Measurements from ENCODE around the gene DMD.
A peak's percentile ranks its signal among the peaks of the same experiment; 100 is the strongest.

DMD gene

DNA sequence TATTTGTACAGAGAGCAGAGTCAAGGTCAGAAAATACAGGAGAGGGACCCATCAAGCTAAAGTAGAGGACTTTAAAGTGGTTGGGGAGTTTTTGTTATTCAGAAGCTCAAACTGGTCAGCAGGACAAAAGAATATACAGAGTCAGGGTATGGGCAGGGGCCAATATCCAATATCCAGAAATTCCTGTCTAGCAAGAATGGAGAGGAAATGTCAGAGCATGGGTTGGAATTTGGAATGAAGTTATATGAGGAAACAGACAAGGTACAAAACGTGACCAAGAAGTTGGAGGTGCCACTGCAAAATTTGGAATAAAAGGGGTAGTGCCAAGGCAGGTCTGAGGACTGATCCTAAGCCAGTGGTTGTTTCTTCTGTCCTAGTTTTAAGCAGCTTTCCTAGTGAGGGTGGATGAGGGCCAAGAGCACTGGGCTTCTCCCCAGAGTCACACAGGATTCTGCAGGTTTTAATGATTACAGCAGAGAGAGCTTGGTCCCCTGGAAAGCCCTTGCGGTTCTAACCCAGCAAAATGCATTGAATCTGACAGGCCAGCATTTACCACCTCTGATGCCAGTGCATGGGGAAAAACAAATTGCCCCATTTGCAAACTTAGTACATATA lies 1834.8 kb downstream of the DMD start:
- DNase-seq, result no peak

DNA sequence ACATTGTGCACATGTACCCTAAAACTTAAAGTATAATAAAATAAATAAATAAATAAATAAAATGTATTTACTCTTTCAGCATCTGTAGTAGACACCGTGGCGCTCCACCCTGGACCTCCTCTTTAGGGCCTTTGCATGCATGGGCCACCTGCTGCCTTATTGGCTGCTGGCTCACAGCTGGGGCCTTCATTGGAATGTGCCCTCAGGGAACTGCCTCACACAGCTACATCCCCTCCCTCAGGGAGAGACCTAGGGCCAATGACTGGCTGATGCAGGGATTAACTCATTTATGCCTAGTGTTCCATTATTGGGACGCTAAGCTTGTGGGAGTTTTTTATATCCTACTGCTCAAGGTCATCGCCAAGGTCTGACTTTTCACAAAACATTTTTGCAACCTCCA lies 1836.6 kb downstream of the DMD start:
- DNase-seq, result no peak

DNA sequence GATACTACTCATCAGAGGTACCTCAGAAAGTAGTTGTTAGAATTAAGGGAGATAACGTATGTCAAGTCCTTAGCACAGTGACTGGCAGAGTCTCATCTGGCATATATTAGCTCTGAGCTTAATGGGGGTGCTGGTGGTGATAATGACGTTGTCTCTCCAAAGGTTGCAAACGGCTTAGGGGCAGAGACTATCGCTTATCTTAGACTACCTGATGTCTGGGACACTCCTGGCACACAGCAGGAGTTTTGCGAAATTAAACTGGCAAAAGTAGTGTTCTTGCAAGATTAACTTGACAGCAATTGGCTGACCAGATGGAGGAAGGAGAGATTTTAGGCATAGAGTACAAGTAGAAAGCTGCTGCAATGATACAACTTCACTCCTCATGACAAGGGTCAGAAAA lies 1839.4 kb downstream of the DMD start:
- no peak for DNase-seq

DNA sequence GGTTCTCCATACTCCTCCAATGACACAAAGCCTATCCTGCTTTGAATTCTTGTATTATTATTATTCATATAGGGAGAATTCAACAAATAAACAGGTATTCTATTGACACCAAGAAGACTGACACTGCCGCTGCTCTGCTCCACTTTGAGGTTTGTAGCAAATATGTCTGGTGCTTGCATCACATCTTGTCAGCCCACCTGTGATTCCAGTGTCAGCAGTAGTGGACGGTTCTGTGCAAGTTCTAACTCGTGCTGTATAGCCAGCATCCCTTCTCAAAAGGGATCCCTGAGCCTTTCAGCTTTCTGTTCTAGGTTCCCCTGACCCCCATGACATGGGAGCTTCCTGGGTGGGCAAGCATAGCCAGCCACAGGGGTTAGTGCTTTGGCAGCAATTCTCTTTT lies 1843.5 kb downstream of the DMD start:
- no peak for DNase-seq

DNA sequence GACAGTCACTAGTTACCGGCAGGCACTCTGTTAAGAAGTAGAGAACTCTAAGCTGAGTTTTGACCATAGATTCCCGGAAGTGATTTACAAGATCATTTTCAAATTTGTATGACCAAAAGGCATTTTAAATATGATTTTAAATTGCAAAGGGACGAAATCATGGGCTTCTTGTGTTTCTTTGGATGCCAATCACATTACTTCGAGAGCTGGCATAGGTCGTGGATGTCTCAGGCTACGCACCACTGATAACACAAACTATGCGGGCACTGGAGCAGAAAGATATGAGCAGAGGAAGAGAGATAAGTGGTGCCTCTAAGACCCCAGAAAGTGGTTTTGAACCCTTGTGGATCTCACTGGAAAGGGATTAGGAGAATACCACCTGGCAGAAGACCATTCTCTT lies 1845.3 kb downstream of the DMD start:
- no peak for DNase-seq

DNA sequence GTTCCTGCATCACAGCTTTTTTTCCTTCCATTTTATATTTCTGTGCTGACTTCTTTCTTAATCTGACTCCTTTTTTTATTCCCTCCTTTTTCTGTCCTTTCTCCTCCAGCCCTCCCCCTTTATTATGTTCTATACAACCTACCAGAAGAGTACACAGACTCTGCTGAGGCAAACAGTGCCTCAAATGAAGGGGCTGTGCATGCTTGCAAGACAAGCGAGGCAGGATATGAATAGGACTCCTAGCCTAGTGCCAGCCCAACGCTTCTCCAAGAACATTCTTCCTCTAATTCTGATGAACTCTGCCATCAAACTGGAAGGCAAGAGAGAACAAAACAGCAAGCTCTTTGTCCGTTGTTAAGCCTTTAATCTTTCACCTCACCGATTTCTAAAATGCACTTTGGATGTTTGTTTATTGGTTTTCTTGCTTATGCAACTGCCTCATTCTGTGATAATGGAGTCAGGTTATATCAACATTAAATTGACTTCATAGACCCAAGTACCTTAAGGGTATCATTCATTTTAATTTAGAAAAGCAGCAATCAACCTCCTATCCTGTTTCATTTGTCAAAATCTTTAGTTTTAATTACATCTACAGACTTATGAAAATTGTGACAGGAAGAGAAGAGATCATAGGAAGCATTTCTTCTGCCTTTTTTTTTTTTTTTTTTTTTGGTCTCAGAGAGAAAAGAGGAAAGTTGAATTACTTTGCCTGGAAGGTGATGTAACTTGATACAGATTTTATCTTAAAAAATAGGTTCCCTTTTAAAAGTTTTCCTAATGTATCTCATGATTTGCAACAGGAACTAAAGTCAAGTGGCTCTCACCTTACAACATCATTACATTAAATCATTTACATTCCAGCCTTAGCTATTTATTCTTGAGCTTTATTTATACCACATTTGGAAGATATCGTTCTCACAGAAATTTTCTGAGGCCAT lies 1854.8 kb downstream of the DMD start:
- no peak for DNase-seq

DNA sequence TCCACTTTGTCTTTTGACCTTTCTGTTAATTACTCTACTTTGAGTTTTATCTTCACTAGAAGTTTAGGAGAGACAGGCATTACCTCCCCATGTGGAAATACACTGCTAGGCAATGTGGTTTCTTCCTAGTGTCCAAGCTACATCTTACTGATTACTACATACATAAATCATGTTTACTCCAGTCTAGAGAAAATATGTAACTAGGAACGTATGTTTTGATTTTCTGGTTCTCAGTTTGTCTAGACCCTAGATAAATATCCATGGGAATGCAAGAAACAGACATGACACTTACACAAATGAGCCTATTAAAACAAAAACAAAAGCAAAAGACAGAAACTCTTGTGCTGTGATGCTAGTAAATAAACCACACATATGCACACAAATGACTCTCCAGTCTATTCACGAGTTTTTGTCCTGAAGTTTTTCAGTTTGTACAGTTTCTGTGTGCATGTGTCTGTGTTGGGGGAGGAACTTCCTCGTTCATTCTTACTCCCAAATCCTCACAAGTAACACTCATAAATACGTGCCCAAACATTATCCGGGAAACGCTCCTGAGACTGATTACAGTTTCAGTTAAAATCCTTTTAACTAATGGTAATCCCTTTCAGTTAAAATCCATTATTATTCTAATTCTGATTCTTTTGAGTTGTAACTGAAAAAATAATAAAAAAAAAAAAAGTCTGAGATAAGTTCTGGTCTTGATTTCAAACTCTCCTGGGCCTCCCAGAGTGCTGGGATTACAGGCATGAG lies 1856.0 kb downstream of the DMD start:
- DNase-seq, result no peak

DNA sequence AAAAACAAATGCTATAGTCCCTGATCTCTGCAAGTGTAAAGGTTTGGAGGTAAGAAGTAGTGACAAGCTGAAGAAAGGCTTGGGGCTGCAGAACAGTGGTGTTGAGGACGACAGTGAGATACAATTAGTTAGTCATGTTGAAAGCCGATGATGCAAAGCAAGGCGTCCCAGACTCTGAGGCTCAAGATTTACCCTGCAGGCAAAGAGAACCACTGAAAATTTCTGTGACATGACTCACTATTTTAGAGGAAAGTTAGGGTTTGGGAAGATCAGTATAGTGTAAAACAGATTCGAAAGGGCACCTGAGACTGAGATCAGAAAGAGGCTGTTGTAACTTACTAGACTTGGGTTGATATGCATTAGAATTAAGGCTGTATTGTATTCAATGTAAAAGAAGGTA lies 1858.3 kb downstream of the DMD start:
- DNase-seq, result peak; percentile 1

DNA sequence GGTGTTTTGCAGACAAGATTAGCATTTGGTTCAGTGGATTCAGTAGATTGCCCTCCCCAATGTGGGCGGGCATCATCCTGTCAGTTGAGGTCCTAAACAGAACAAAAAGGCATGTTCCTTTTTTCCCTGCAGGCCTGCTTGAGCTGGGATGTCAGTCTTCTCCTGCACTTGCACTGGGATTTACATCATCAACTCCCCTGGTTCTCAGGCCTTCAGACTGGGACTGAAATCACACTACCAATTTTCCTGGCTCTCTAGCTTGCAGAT lies 1860.6 kb downstream of the DMD start:
- DNase-seq, result no peak

DNA sequence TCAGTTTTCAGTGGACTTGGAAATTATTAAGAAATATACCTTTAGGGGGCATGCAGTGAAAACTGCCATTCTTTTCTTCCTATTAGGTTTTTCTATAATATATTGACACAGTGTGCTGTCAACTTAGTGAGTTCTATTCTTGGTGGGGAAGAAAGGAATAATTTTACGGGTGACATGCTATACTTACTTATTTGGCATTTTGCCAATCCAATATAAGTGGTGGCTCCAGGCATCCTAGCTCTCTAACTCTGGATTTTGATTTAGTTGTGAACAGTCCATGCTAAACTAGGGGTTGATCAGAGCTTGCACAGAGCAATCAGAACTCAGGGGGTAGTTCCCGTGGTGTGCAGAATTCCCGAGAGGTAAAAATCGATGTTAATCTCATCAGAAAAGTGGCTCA lies 1861.8 kb downstream of the DMD start:
- no peak for DNase-seq

DNA sequence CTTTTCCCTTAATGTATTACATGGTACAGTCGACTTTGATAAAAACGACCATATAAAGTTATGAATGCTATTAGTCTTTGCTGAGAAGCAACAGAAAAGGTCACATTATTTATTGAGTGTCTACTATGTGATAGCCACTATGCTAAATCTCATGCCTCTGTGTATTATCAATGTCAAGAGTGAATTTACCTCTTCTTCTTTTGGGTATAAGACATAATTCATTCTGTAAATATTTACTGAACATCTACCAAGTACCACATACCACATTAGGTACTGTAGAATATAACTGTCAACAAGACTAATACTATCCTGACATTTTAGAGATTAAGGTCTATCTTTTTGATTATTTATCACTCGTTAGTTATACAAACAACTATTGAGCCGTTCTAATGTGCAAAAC lies 1870.8 kb downstream of the DMD start:
- DNase-seq, result no peak

DNA sequence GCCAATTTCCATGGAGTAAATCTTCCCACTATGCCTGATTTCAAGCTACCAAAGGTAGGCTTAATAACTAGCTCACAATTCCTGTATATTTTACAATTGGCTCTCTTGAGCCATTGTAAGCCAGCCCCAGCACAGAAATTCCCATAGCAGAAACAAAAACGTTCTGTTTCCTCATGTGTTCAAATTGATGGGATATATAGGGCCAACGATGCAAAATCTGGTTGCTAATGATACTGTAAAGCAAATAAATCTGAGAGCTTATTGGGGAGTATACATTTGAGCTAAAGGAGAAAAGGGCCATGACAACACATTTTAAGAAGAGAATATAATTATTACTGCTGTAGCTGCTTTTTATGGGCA lies 1872.4 kb downstream of the DMD start:
- DNase-seq, result no peak

DNA sequence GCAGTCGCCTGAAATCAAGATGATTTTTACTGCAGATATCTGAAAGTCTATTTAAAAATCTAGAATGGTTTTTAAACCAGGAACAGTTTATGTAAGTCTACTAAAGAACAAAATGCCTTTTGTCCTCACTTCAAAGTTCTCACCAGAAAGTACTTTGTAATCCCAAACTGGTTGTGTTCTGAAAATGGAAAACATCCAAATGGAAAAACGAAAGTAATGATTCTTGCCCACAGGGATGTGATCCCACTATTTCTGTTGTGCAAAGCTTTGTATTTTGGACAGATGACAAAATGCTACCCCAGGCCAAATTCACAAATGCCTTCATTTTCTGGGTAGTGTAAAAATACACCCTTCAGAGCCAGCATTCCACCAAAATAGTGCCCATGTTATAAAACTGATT lies 1874.0 kb downstream of the DMD start:
- no peak for DNase-seq

DNA sequence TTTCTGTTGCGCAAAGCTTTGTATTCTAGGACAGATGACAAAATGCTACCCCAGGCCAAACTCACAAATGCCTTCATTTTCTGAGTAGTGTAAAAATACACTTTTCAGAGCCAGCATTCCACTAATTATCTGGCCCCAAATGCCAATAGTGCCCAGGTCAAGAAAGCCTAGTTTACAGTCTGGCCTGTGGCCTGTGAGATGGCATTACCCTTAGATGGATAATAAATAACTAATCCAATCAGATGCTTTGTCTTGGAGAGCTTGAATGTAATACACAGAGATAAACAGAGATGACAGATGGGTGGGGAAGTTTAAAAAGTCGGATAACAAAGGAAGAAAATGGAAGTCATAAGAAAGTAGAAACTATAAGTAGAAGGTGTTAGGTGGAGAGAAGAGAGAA lies 1874.9 kb downstream of the DMD start:
- no peak for DNase-seq

DNA sequence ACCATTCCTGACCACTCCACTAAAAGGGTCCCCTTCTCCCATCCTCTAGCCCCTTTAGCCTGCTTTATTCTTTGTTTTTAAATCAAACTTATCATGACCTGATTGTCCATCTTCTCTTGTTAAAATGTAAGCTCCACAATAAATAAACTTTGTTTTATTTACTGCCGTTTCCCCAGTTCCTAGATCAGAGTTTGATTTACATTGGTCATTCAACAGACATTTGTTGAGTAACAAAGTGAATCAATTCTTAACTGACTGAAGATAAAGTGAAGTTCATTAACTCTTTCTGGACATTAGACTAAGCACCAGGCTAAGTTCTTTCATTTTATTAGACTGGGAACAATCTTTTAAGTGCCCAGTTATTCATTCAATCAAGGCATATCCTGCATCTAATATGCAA lies 1876.4 kb downstream of the DMD start:
- DNase-seq, result no peak

DNA sequence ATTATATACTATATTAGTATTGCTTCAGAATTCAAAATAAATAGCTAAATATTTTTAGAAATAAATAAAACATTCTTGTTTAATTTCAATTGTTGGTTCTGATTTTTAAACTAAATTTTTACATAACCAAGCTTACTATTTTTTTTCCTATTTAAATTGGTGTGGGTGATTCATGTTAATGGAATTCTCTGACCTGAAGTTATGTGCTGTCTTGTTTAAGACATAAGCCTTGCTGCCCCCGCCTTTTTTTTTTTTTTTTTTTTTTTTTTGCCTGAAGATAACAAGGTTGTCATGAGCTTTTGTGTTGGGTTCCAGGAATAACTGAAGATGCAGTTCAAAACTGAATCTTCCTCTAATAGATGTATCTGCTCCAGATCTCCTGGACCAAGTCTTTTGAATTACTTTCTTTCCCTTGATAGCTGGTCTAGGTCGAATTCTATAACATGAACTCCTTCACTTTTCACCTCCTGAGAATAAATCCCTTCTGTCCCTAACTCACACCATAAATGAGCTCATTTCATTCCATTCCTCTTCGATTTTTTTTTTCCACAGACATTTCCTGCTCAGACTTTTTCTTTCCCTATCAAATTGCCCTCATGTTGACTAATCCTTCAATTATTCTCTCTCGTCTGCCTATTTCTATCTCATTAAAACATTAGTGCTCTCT lies 1878.1 kb downstream of the DMD start:
- no peak for DNase-seq

DNA sequence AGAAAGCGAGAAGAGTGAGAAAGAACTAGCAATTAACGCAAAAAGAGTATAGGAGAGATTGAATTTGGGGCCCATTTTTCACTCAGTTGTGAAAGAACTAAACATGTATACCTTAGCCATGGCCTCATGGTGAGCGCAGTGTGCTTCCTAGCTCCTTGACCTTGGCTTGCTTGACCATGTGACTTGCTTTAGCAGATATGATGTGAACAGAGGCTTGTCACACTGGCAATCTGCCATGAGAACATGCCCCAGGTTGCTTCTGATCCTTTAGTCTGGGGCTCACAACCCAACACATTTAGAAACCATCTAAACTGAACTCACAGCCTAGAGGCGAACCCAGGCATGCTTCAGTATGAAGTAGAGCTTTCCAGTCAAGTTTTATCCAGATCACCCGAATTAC lies 1879.4 kb downstream of the DMD start:
- DNase-seq, result no peak

DNA sequence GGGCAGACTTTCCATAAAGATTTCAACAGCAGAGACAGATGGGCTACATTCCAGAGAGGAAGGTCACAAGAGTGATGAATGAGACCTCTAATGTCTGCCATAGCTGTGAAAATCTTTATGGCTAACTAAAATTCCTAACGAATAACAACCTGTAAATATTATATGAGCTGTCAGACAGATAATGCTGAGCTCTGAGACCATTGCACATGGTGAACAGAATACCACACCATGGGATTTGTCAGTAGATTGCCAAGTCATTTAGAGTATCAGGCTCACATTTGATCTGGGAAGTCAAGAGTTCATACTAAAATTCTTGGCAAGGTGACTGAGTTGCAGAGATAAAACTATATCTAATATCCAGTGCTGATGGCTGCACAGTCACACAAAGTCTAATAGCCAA lies 1880.3 kb downstream of the DMD start:
- no peak for DNase-seq

DNA sequence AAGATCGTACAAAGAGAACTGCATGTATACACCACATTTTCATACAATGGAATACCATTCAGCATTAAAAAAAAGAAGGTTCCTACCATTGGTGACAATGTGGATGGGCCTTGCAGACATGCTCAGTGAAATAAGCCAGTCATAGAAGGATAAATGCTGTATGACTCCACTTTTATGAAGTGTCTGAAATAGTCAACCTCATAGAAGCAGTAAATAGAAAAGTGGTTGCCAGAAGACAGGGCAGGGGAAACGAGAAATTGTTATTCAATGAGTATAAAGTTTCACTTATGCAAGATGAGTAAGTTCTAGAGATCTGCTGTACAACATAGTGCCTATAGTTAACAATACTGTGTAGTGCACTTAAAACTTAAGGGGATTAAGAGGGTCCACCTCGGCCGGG lies 1882.1 kb downstream of the DMD start:
- DNase-seq, result peak; percentile 15

DNA sequence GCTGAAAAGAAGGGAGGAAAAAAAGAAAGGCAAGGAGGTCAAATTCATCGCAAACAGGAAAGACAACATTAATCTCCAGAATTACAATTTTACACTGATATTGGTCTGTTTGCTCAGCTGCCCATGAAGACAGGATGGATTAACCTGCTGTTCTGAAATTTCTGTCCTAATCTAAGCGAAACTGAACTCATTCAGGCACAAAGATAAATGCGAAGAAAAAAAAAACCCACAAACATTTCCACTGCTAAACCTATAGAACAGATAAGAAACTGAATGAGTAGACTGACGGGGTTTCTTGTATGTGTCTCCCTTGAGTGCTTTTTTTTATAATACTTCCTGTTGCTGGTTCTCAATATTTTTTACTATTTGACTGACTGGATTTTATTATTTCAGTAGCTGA lies 1887.7 kb downstream of the DMD start:
- no peak for DNase-seq

DNA sequence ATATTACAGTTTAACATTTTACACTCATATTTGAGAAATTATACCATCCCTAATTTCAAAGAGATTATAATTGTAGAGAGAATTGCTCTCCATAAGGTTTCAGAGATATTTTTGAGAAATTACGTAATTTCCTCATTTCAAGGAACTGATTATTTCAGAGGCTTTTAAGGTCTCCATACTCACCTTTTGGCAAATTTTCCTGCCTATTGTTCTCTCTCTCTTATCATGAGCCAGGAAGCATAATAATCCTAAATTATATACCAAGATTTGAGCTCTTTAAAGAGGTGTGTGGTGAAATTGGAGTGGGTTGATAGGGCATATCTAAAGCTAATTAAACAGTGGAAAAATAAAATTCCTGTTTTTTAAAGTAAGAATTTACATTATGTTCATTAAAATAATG lies 1890.6 kb downstream of the DMD start:
- DNase-seq, result no peak

DNA sequence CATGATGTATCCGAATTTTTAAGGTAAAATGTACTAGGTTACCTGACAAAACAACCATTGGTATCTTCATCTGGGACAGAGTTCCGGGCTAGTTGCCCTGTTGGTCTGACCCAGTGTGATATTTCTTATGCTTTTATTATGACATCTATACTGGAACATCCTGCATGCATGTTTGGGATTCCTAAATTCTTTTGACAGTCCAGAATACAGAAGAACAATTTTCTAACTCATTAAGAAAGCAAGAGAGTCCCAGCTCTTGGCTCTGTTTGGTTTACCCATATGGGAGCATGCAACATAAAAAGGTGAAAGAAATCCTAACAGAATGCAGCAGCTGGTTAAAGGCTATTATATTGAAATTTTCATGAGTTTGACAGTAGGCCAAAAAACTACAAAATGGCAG lies 1891.8 kb downstream of the DMD start:
- no peak for DNase-seq

DNA sequence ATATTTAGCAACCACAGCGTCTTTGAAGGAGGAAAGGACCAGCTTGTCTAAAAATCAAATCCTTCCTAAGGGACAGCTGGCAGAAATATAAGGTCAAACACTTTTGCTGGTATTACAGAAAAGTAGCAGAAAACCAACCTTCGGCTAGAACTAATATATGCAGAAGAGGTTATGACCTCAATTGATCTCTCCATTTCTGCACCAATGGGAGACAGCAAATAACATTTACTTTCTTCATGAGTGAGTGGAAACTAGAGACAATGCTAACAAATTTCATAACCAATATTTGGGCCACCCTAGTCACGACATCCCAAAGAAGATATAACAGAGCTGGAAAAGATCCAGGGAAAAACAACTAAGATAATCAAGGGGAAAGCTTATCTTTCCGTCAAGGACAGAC lies 1892.5 kb downstream of the DMD start:
- DNase-seq, result no peak
